Measurements from ENCODE around the gene SYT5. TPM values are rescaled to one million over a fixed set of nuclear protein-coding genes. Genes with fewer than 3 reads are reported as not detected.

SYT5 gene
- polyA plus RNA-seq, 4 donors, result 0.07 to 0.71 (median 0.17) TPM

- no peak for DNase-seq (ENCODE audit: low read depth in 4 of 4, low spot score in 2 of 4)
Observed at GRCh38 chr19:55149078-55150003, 30.7 kb downstream of the SYT5 start, which contains the start of gene TNNT1. Gene TNNT1 (minus strand): TSS chr19:55149206. CDS start chr19:55147157, 2,049 bp downstream.

- DNase-seq (ENCODE audit: low read depth in 4 of 4, low spot score in 2 of 4), result no peak
Observed at GRCh38 chr19:55147545-55148251, 32.4 kb downstream of the SYT5 start.

GRCh38 chr19:55146705-55147273 is 33.3 kb downstream of the SYT5 start:
- no peak for DNase-seq (ENCODE audit: low read depth in 4 of 4, low spot score in 2 of 4)

GRCh38 chr19:55146078-55146704 is 33.9 kb downstream of the SYT5 start:
- DNase-seq (ENCODE audit: low read depth in 4 of 4, low spot score in 2 of 4), result no peak

GRCh38 chr19:55145232-55145631 is 34.9 kb downstream of the SYT5 start:
- no peak for DNase-seq (ENCODE audit: low read depth in 4 of 4, low spot score in 2 of 4)

GRCh38 chr19:55141696-55142095 is 38.4 kb downstream of the SYT5 start:
- DNase-seq (ENCODE audit: low read depth in 4 of 4, low spot score in 2 of 4), result no peak

- no peak for DNase-seq (ENCODE audit: low read depth in 4 of 4, low spot score in 2 of 4)
Observed at GRCh38 chr19:55137915-55138314, 42.2 kb downstream of the SYT5 start.

- DNase-seq (ENCODE audit: low read depth in 4 of 4, low spot score in 2 of 4), result no peak
Observed at GRCh38 chr19:55136399-55137102, 43.5 kb downstream of the SYT5 start.

GRCh38 chr19:55134736-55135135 is 45.4 kb downstream of the SYT5 start:
- no peak for DNase-seq (ENCODE audit: low read depth in 4 of 4, low spot score in 2 of 4)

GRCh38 chr19:55133639-55134444 is 46.2 kb downstream of the SYT5 start:
- DNase-seq (ENCODE audit: low read depth in 4 of 4, low spot score in 2 of 4), result no peak

GRCh38 chr19:55132453-55133129 is 47.5 kb downstream of the SYT5 start:
- no peak for DNase-seq (ENCODE audit: low read depth in 4 of 4, low spot score in 2 of 4)

GRCh38 chr19:55131421-55131820 is 48.7 kb downstream of the SYT5 start:
- no peak for DNase-seq (ENCODE audit: low read depth in 4 of 4, low spot score in 2 of 4)

Other genes starting within 250 kb of the SYT5 start
- gene NLRP7, start 232.8 kb downstream of the SYT5 start, polyA plus RNA-seq (ENCODE audit: insufficient read length in 4 of 4), result under 1 TPM in 2 of 4 donors, not detected in 2; 0.06 to 0.09 TPM
- 10 to 100 TPM in 3 of 4 donors, 1 to 10 TPM in 1; 4.7 to 30.3 (median 15.6) TPM for gene NLRP2, start 213.9 kb downstream of the SYT5 start, polyA plus RNA-seq (ENCODE audit: insufficient read length in 4 of 4)
- 1 to 10 TPM in 1 of 4 donors, under 1 TPM in 3; 0.32 to 1.5 (median 0.62) TPM for gene GP6, start 142.0 kb downstream of the SYT5 start, polyA plus RNA-seq (ENCODE audit: insufficient read length in 4 of 4)
- gene RDH13, start 117.1 kb downstream of the SYT5 start, polyA plus RNA-seq (ENCODE audit: insufficient read length in 4 of 4), result 10 to 100 TPM; 12.2 to 29.8 (median 23.9) TPM
- gene EPS8L1, start 104.4 kb downstream of the SYT5 start, polyA plus RNA-seq (ENCODE audit: insufficient read length in 4 of 4), result 10 to 100 TPM; 38.4 to 86.0 (median 63.3) TPM
- gene PPP1R12C, start 62.7 kb downstream of the SYT5 start, polyA plus RNA-seq (ENCODE audit: insufficient read length in 4 of 4), result 100 to 1,000 TPM in 2 of 4 donors, 10 to 100 TPM in 2; 58.7 to 123 (median 100) TPM
- 1 to 10 TPM; 2.7 to 7.7 (median 4.1) TPM for gene TNNT1, start 31.1 kb downstream of the SYT5 start, polyA plus RNA-seq (ENCODE audit: insufficient read length in 4 of 4)
- gene TNNI3, start 22.6 kb downstream of the SYT5 start, polyA plus RNA-seq (ENCODE audit: insufficient read length in 4 of 4), result 1 to 10 TPM; 3.3 to 6.6 (median 4.4) TPM
- gene DNAAF3, start 13.7 kb downstream of the SYT5 start, polyA plus RNA-seq (ENCODE audit: insufficient read length in 4 of 4), result 1 to 10 TPM; 5.1 to 10.0 (median 9.6) TPM
- under 1 TPM; 0.06 to 0.17 (median 0.11) TPM for gene PTPRH, start 29.2 kb upstream of the SYT5 start, polyA plus RNA-seq (ENCODE audit: insufficient read length in 4 of 4)
- gene TMEM86B, start 48.5 kb upstream of the SYT5 start, polyA plus RNA-seq (ENCODE audit: insufficient read length in 4 of 4), result 1 to 10 TPM; 2.4 to 7.4 (median 4.0) TPM
- 10 to 100 TPM; 37.3 to 61.5 (median 51.1) TPM for gene PPP6R1, start 78.7 kb upstream of the SYT5 start, polyA plus RNA-seq (ENCODE audit: insufficient read length in 4 of 4)
- 10 to 100 TPM; 26.0 to 51.5 (median 42.0) TPM for gene HSPBP1, start 99.8 kb upstream of the SYT5 start, polyA plus RNA-seq (ENCODE audit: insufficient read length in 4 of 4)
- 10 to 100 TPM; 14.4 to 21.4 (median 15.9) TPM for gene BRSK1, start 103.7 kb upstream of the SYT5 start, polyA plus RNA-seq (ENCODE audit: insufficient read length in 4 of 4)
- gene TMEM150B, start 145.1 kb upstream of the SYT5 start, polyA plus RNA-seq (ENCODE audit: insufficient read length in 4 of 4), result 1 to 10 TPM; 1.0 to 1.7 (median 1.3) TPM
- gene KMT5C, start 159.6 kb upstream of the SYT5 start, polyA plus RNA-seq (ENCODE audit: insufficient read length in 4 of 4), result 10 to 100 TPM; 13.5 to 36.8 (median 27.2) TPM
- 1 to 10 TPM in 3 of 4 donors, under 1 TPM in 1; 0.76 to 1.8 (median 1.4) TPM for gene COX6B2, start 174.4 kb upstream of the SYT5 start, polyA plus RNA-seq (ENCODE audit: insufficient read length in 4 of 4)
- under 1 TPM; 0.08 to 0.49 (median 0.21) TPM for gene GARIN5B, start 183.0 kb upstream of the SYT5 start, polyA plus RNA-seq (ENCODE audit: insufficient read length in 4 of 4)
- 1 to 10 TPM; 1.0 to 2.6 (median 1.6) TPM for gene IL11, start 190.2 kb upstream of the SYT5 start, polyA plus RNA-seq (ENCODE audit: insufficient read length in 4 of 4)
- gene TMEM190, start 196.5 kb upstream of the SYT5 start, polyA plus RNA-seq (ENCODE audit: insufficient read length in 4 of 4), result under 1 TPM in 2 of 4 donors, not detected in 2; 0.40 to 0.76 TPM
- 1 to 10 TPM in 2 of 4 donors, under 1 TPM in 2; 0.18 to 2.4 (median 1.0) TPM for gene TMEM238, start 204.0 kb upstream of the SYT5 start, polyA plus RNA-seq (ENCODE audit: insufficient read length in 4 of 4)
- gene RPL28, start 205.6 kb upstream of the SYT5 start, polyA plus RNA-seq (ENCODE audit: insufficient read length in 4 of 4), result 1,000 to 10,000 TPM in 3 of 4 donors, 100 to 1,000 TPM in 1; 826 to 1,568 (median 1,229) TPM
- 10 to 100 TPM; 38.3 to 71.0 (median 48.0) TPM for gene UBE2S, start 227.5 kb upstream of the SYT5 start, polyA plus RNA-seq (ENCODE audit: insufficient read length in 4 of 4)

Measured in left renal cortex interstitium (tissue), 4 donors.